K562 (cell line): Measurements from ENCODE around the gene SCARB2. TPM values are rescaled to one million over a fixed set of nuclear protein-coding genes. Genes with fewer than 3 reads are reported as not detected.

Source experiments
- ARID2 ChIP-seq: fragments of 450-650 bp; IDR thresholded peaks from 2 replicates; pipeline ENCODE4 v1.6.1; 2017; ENCODE audit warnings: antibody characterized with exemption, mild to moderate bottlenecking
- CBFB ChIP-seq: sonication (generic); formaldehyde crosslinking; IDR thresholded peaks from 2 replicates; pipeline ENCODE4 v1.4.0; 2020; ENCODE audit warnings: mild to moderate bottlenecking, missing genetic modification reagents
- HNRNPLL ChIP-seq: fragments of 200-400 bp; formaldehyde crosslinking; IDR thresholded peaks from 2 replicates; pipeline ENCODE4 v1.6.1; 2017; ENCODE audit warnings: low read length, low read depth, mild to moderate bottlenecking; ENCODE audit not compliant: poor library complexity, severe bottlenecking
- MTA1 ChIP-seq: fragments of 450-650 bp; IDR thresholded peaks from 2 replicates; pipeline ENCODE4 v1.6.1; 2017; ENCODE audit warnings: borderline replicate concordance
- POLR2A ChIP-seq: fragments of 450-650 bp; conservative IDR thresholded peaks from 2 replicates; pipeline ENCODE4 v1.6.1; 2016
- RBM34 ChIP-seq: fragments of 200-400 bp; formaldehyde crosslinking; IDR thresholded peaks from 2 replicates; pipeline ENCODE4 v1.6.1; 2018; ENCODE audit warnings: low read length, borderline replicate concordance; ENCODE audit not compliant: insufficient read depth
- SAP30 ChIP-seq: fragments of 200-600 bp; sonication (generic); IDR thresholded peaks from 2 replicates; pipeline ENCODE4 v1.6.1; 2012; ENCODE audit warnings: borderline replicate concordance, low read depth, mild to moderate bottlenecking, moderate library complexity, low read length, control low read depth, inconsistent platforms; ENCODE audit not compliant: insufficient read depth, poor library complexity, severe bottlenecking
- TAF9B ChIP-seq: fragments of 450-650 bp; IDR thresholded peaks from 2 replicates; pipeline ENCODE4 v1.6.1; 2018; ENCODE audit warnings: mild to moderate bottlenecking; ENCODE audit not compliant: partially characterized antibody
- TARDBP ChIP-seq: fragments of 450-650 bp; IDR thresholded peaks from 2 replicates; pipeline ENCODE4 v1.6.1; 2016
- ZNF143 ChIP-seq: sonication (generic); formaldehyde crosslinking; IDR thresholded peaks from 2 replicates; pipeline ENCODE4 v1.9.0; 2022; ENCODE audit warnings: mild to moderate bottlenecking, missing genetic modification reagents
- polyA plus RNA-seq, 8 experiments: library from polyadenylated mRNA; depleted of rRNA in 4 of 8; stranded (reverse) in 5 of 8; unstranded in 3 of 8; fragments of >200 nt; fragmentation: Nextera tagmentation in 2 of 8; fragmentation: Illumina TruSeq in 1 of 8; extraction: Ambion mirVana in 2 of 8; extraction: Trizol in 1 of 8; gene quantifications; 2 replicates each; pipeline versions ENCODE4 v1.2.1 to v1.2.3, GENCODE V29; 2011 to 2014; ENCODE audit warnings: inconsistent platforms in 1 of 8, missing spikeins in 1 of 8
- total RNA-seq, 7 experiments: library from RNA; depleted of rRNA in 6 of 7; stranded (reverse); fragments of >200 nt in 6 of 7; fragmentation: Illumina TruSeq in 2 of 7; extraction: Trizol in 2 of 7; gene quantifications; 2 replicates each; pipeline versions ENCODE4 v1.2.1 to v1.2.3, GENCODE V29; 2011 to 2021; ENCODE audit warnings: low replicate concordance in 1 of 7
- TF ChIP-seq, protein P1 (sequence below), 2 experiments: fragments of 450-650 bp; IDR thresholded peaks; 2 replicates each; pipeline ENCODE4 v1.6.1; 2018; ENCODE audit warnings: mild to moderate bottlenecking in 2 of 2, low read depth in 1 of 2; ENCODE audit not compliant: partially characterized antibody in 2 of 2
- TF ChIP-seq, protein P2 (sequence below): fragments of 450-650 bp; formaldehyde crosslinking; IDR thresholded peaks from 2 replicates; pipeline ENCODE4 v1.4.0; 2020; ENCODE audit warnings: mild to moderate bottlenecking, moderate library complexity
- TF ChIP-seq, protein P3 (sequence below): sonication (generic); IDR thresholded peaks from 2 replicates; pipeline ENCODE4 v1.6.1; 2016
- TF ChIP-seq, protein P4 (sequence below): sonication (generic); formaldehyde crosslinking; IDR thresholded peaks from 2 replicates; pipeline ENCODE4 v1.8.1; 2023; ENCODE audit warnings: mild to moderate bottlenecking, missing genetic modification reagents
- TF ChIP-seq, protein P5 (sequence below): fragments of 450-650 bp; IDR thresholded peaks from 2 replicates; pipeline ENCODE4 v1.6.1; 2016; ENCODE audit warnings: antibody characterized with exemption

SCARB2 gene
- total and polyA plus RNA-seq, 9 of the 15 experiments (the other 6 are each of a cell fraction or from before 2014, with no cell fraction given) = 6.1 to 25.8 (median 17.8) TPM

DNA sequence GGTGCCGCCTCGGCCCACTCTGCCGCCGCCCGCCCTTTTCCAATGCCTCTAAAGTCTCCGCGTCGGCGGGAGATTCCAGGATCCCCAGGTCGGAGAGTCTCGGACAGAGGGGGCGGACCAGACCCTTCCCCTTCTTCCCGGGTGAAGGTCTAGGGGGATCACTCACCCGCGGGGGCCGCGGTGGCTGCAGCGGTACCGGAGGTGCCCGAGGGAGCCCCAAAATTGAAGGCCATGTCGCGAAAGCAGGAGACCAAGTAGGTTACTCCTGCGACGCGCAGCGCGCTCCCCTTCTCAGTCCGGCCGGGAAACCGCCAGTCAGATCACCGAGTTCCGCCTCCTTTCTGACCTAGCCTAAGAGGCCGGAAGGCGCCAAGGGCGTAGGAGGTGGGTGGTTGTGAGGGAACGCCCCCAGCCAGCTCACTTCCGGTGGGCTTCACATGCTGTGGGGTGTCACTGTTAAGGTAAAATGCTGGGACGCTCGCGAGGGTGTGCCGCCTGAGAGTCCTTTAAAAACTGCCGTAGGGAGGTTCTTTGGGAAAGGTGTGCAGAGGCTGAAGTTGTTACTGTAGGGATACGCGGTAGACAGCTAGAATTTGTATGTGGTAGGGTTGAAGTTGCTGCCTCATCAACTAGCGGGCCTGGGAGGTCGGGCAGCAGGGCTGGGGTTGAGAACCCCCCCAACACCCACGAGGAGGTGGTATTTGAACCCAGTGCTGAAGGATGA is 65.3 kb downstream of the SCARB2 start, which contains the start of gene NUP54 (continued):
- TF ChIP-seq, protein P1, sequence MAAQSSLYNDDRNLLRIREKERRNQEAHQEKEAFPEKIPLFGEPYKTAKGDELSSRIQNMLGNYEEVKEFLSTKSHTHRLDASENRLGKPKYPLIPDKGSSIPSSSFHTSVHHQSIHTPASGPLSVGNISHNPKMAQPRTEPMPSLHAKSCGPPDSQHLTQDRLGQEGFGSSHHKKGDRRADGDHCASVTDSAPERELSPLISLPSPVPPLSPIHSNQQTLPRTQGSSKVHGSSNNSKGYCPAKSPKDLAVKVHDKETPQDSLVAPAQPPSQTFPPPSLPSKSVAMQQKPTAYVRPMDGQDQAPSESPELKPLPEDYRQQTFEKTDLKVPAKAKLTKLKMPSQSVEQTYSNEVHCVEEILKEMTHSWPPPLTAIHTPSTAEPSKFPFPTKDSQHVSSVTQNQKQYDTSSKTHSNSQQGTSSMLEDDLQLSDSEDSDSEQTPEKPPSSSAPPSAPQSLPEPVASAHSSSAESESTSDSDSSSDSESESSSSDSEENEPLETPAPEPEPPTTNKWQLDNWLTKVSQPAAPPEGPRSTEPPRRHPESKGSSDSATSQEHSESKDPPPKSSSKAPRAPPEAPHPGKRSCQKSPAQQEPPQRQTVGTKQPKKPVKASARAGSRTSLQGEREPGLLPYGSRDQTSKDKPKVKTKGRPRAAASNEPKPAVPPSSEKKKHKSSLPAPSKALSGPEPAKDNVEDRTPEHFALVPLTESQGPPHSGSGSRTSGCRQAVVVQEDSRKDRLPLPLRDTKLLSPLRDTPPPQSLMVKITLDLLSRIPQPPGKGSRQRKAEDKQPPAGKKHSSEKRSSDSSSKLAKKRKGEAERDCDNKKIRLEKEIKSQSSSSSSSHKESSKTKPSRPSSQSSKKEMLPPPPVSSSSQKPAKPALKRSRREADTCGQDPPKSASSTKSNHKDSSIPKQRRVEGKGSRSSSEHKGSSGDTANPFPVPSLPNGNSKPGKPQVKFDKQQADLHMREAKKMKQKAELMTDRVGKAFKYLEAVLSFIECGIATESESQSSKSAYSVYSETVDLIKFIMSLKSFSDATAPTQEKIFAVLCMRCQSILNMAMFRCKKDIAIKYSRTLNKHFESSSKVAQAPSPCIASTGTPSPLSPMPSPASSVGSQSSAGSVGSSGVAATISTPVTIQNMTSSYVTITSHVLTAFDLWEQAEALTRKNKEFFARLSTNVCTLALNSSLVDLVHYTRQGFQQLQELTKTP (IDR thresholded peaks at IDR 0.05; ENCODE audit: low read depth in 1 of 2, partially characterized antibody in 2 of 2) = peak in 1 of 2 experiments; percentile 84
- TF ChIP-seq ZNF143 (CRISPR knock-in tag) (0 out of 2 replicates have a peak, but pooled peaks have one; percentile 46), TAF9B (peak; percentile 97), MTA1 (0 out of 2 replicates have a peak, but pooled peaks have one; percentile 76), SAP30 (peak; percentile 69), CBFB (CRISPR knock-in tag) (peak; percentile 41; the same call in 1 of the 2 replicates), ARID2 (no peak), POLR2A (peak; percentile 97), TARDBP (no peak; the same call in none of the 2 replicates), RBM34 (no peak), HNRNPLL (peak; percentile 69)
- TF ChIP-seq, protein P2, sequence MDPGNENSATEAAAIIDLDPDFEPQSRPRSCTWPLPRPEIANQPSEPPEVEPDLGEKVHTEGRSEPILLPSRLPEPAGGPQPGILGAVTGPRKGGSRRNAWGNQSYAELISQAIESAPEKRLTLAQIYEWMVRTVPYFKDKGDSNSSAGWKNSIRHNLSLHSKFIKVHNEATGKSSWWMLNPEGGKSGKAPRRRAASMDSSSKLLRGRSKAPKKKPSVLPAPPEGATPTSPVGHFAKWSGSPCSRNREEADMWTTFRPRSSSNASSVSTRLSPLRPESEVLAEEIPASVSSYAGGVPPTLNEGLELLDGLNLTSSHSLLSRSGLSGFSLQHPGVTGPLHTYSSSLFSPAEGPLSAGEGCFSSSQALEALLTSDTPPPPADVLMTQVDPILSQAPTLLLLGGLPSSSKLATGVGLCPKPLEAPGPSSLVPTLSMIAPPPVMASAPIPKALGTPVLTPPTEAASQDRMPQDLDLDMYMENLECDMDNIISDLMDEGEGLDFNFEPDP (CRISPR knock-in tag) = no peak
- TF ChIP-seq, protein P3, sequence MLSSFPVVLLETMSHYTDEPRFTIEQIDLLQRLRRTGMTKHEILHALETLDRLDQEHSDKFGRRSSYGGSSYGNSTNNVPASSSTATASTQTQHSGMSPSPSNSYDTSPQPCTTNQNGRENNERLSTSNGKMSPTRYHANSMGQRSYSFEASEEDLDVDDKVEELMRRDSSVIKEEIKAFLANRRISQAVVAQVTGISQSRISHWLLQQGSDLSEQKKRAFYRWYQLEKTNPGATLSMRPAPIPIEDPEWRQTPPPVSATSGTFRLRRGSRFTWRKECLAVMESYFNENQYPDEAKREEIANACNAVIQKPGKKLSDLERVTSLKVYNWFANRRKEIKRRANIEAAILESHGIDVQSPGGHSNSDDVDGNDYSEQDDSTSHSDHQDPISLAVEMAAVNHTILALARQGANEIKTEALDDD = no peak
- TF ChIP-seq, protein P4, sequence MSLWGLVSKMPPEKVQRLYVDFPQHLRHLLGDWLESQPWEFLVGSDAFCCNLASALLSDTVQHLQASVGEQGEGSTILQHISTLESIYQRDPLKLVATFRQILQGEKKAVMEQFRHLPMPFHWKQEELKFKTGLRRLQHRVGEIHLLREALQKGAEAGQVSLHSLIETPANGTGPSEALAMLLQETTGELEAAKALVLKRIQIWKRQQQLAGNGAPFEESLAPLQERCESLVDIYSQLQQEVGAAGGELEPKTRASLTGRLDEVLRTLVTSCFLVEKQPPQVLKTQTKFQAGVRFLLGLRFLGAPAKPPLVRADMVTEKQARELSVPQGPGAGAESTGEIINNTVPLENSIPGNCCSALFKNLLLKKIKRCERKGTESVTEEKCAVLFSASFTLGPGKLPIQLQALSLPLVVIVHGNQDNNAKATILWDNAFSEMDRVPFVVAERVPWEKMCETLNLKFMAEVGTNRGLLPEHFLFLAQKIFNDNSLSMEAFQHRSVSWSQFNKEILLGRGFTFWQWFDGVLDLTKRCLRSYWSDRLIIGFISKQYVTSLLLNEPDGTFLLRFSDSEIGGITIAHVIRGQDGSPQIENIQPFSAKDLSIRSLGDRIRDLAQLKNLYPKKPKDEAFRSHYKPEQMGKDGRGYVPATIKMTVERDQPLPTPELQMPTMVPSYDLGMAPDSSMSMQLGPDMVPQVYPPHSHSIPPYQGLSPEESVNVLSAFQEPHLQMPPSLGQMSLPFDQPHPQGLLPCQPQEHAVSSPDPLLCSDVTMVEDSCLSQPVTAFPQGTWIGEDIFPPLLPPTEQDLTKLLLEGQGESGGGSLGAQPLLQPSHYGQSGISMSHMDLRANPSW (CRISPR knock-in tag) = no peak
- TF ChIP-seq, protein P5, sequence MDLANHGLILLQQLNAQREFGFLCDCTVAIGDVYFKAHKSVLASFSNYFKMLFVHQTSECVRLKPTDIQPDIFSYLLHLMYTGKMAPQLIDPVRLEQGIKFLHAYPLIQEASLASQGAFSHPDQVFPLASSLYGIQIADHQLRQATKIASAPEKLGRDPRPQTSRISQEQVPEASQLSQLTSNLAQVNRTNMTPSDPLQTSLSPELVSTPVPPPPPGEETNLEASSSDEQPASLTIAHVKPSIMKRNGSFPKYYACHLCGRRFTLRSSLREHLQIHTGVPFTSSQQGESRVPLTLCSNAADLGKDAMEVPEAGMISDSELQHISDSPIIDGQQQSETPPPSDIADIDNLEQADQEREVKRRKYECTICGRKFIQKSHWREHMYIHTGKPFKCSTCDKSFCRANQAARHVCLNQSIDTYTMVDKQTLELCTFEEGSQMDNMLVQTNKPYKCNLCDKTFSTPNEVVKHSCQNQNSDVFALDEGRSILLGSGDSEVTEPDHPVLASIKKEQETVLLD = no peak
